Glomerular visceral epithelial cell (primary cell): Measurements from ENCODE around the gene TMEM163.
A peak's percentile ranks its signal among the peaks of the same experiment; 100 is the strongest.

Source experiments
- DNase-seq: peaks from one replicate; pipeline ENCODE4 v3.0.0-alpha.2; 2016; ENCODE audit errors: extremely low spot score

The TMEM163 gene

GRCh38 chr2:134458473-134458853 lies 260.3 kb downstream of the TMEM163 start:
- DNase-seq = no peak

GRCh38 chr2:134457765-134458472 lies 260.9 kb downstream of the TMEM163 start:
- DNase-seq = no peak

DNA sequence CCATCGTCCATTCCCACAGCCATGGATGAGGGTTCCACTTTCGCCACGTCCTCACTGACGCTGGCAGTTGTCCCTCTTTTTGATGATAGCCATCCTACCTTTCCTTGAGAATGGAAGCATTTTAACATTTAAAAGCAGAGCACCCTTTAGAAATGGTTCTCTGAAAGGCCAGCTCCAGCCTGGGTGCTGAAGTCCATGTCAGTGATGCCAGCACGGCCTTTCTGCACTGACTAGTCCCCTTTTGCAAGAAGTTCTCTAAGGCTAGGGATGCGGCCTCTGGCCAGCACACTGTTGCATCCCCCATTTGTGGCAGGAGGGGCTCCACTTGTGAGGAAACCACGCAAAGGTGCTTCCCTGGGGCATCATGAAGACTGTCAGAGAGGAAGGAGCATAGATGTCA lies 261.4 kb downstream of the TMEM163 start:
- no peak for DNase-seq

- no peak for DNase-seq
Measured at GRCh38 chr2:134455426-134455825, 263.4 kb downstream of the TMEM163 start.

DNA sequence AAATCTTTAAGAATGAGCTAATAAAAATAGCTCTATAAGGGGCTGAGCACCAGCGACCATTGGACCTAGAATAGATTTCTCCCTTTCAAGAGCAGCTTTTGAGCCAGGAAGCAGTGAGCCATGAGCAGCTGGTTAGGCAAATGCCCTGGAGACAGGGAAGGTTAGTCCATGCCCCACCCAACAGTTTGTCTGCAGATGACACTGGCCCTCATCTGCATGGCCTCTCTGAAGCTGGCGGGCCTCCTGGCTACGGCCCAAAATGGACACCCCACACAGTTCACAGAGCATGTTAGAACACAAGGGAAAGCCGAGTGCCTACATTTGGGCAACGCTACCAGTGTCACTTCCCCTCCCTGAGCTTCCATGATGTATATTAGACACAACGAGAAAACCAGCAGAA lies 263.9 kb downstream of the TMEM163 start:
- no peak for DNase-seq

- no peak for DNase-seq
Measured at GRCh38 chr2:134454426-134454825, 264.4 kb downstream of the TMEM163 start.

- DNase-seq = no peak
Measured at GRCh38 chr2:134453973-134454372, 264.8 kb downstream of the TMEM163 start.

- DNase-seq = no peak
Measured at GRCh38 chr2:134453476-134453875, 265.3 kb downstream of the TMEM163 start.

DNA sequence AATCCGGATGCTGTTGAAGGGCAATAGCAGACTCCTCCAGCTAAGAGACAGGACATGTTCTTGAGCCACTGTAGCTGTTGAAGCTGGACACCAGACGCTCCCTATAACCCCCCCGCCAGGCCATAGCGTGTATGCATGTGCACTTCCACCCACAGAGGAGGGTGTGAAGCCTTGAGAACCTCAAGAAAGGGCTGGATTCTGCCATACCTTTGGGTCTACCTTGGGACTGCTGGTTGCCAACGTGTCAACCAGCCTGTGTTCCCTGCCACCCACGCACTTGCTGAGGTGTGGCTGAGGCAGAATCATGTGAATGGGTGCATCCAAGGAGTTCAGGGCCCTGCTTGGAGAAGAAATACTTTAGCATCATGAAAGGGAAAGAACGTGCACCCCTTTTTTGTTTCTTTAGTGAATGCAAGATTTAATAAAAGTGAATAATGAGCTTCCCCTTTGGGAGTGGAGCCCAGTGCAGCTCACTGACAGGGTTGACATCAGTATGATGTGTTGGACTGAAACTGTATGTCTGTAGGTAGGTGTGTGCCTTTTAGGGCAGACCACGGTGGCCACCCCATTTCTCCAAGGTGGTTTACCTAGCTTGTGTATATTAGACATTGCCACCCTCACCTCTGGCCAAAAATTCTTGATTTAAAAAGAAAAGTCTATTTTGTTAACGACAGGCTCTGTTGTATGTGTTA lies 266.6 kb downstream of the TMEM163 start:
- DNase-seq = no peak

- DNase-seq = no peak
Measured at GRCh38 chr2:134451347-134451630, 267.5 kb downstream of the TMEM163 start.

DNA sequence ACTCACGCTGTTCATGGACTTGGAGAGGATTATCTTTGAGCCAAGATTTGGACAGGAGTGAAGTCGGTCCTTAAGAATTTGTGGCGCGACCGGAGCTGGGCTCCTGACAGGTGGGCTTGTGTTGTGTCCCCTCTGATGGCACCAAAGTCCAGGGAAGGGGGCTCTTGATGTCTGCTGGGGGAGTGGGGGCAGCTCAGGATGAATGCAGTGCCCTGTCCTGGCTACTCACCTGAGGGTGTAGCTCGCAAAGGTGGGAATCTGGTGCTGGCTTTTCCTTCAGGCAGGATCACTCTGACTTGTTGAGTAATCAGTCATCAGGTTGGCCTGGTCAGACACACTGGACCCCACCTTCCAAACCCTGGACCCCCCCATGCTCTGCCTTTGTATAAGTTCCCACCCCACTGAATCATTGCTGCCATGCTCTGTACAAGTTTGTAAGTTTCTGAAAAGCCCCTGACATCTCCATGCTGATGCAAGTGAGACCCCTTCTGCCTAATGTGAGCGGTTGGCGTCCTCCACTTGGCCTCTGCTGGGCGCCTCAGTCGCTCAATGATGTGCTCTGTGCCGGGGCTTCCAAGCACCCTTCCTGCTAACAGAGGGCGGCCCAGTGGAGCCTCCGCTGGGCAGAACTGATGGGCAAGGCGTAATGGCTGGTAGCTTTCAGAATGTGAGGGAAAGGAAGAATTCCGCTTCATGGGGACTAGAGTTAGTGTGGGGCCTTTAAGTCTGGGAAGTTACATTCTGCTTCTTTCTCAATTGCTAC lies 268.9 kb downstream of the TMEM163 start:
- DNase-seq = no peak

GRCh38 chr2:134449157-134449556 lies 269.6 kb downstream of the TMEM163 start:
- DNase-seq = no peak

DNA sequence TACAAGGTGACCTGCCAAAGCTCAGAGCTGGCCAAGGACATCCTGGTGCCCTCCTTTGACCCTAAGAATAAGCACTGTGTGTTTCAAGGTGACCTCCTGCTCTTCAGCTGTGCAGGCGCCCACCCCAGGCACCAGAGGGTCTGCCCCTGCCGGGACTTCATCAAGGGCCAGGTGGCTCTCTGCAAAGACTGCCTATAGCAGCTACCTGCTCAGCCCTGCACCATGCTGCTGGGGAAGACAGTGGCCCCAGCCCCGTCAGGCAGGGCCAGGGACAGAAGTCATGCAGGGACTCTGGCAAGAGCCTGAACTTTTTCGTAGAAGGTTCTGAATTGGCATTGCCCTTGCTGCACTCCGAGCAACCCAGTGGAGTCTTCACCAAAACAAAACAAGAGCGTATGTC lies 270.1 kb downstream of the TMEM163 start:
- DNase-seq = no peak

DNA sequence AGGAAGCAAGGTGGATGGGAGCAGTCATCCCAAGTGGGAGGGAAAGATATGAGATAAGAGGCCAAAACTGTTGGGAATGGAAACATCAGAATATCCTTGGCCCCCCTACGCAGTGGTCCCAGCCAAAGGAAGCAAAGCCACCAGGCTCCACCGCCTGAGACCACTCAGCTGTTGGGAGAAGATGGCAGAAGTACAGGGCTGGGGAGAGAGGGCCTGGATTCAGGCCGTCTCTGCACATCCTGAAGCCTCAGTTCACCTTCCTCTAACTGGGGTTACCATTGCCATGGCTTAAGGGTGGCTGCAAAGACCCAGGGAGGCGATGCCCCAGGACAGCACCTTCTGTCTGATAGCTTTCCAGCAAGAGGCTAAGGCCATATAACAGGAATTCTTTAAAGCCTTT lies 271.1 kb downstream of the TMEM163 start:
- DNase-seq = no peak

DNA sequence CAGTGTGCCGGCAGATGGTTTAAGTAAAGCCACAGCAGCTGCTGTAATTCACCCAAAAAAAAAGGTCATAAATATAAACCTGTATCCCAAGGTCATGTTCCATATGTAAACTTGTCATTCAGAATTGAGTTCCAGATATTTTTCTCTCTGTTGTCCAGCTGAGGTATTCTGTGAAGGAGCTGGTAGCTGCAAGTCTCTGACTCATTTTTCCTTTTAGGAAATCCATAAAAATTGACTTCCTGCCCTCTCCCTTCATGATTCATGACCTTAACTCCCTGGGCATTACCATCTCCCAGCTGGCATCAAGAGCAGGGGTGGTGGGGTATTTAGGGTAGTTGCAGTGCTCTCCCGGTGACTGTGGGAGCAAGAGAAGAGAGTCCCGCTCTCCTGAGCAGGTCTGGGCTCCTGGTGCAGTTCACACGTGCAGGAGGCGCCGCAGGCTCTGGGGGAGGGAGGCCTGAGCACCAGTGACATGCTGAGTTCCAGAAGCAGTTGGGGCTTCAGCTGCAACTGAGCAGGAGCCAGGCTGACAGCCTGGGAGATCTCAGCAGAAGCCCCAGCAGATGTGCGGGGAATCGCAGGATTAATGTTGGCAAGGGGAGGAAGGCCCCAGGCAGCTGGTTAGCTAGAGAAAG lies 272.3 kb downstream of the TMEM163 start:
- DNase-seq = peak; percentile 10

- no peak for DNase-seq
Measured at GRCh38 chr2:134445985-134446382, 272.8 kb downstream of the TMEM163 start.

GRCh38 chr2:134445116-134445515 lies 273.7 kb downstream of the TMEM163 start:
- DNase-seq = no peak

- DNase-seq = no peak
Measured at GRCh38 chr2:134443814-134444480, 274.9 kb downstream of the TMEM163 start.

DNA sequence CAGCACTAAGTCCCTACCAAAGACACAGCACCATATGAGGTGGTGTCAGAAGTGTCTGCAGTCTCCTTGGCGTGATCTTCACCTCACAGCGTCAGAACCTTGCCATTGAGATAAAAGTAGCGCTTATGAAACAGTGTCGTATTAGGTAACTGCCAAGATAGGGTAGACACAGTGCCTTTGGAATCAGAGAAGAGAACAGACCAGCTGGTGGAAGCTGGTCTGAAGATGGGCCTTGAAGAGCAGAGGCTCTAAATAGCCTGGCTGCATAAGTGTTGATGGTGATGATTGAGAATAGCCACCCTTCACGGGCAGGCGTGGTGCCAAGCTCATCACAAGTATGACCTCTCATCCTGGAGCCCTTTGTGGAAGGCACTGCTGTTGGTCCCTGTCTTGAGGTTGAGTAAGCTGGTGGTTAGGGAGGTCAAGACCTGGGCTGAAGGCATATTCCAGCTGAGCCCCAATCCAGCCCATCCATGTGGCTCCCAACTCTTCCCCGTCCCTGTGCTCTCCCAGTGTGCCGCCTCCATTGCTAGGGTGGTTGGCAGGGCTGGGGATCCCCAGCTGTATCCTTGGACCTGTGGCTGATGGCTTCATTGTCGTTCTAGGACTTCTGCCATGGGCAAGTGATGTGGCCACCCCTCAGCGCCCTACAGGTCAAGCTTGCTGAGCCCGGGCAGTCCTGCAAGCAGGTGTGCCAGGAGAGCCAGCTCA lies 277.5 kb downstream of the TMEM163 start:
- DNase-seq = peak; percentile 13

DNA sequence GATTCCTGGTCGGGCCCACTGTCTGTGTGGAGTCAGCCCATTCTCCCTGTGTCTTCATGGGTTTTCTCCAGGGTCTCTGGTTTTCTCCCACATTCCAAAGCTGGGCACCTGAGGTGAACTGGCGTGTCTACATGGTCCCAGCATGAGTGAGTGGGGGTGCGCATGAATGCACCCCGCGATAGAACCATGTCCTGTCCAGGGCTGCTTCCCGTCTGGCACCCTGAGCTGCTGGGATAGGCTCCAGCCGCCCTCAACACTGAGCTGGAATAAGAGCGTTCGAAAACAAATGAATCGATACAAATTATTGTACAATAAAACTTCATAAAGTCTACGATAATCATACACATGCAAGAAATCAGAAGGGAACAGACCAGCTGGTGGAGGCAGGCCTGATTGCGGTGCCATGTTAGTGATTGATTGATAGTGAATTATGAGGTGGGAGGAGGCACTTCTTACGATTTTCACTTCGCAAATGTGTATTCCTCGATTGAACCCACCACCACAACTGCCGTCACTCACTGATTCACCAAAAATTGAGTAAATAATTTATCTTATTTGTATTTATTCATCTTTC lies 278.4 kb downstream of the TMEM163 start:
- DNase-seq = no peak

- no peak for DNase-seq
Measured at GRCh38 chr2:134438371-134438770, 280.4 kb downstream of the TMEM163 start.
